GM12872 (cell line): ENCODE measurements around the gene AASDH.

Experiments
- TF ChIP-seq, protein P1 (sequence below): IDR thresholded peaks from 3 replicates; pipeline ENCODE4 v1.5.1; 2011; ENCODE audit warnings: low read depth, mild to moderate bottlenecking, low read length, moderate library complexity; ENCODE audit not compliant: insufficient read depth

Gene AASDH

DNA sequence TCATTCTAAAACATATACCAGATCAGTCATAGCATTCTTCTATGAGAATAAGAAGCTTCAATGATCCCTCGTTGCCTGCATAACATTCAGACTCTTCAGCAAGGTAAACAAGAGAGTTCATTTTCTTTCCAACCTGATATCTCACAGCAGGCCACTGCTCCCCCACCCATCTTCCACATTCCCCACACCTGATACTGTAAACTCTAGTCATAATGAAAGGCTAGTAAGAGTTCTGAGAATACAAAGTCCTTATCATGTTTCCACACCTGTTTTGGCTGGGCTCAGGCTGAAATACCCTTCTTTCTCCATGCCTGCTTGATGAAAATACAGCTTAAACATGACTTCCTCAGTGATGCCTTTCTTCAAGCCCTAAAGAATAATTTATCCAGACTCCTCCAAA lies 2.3 kb upstream of the AASDH start:
- TF ChIP-seq, protein P1, sequence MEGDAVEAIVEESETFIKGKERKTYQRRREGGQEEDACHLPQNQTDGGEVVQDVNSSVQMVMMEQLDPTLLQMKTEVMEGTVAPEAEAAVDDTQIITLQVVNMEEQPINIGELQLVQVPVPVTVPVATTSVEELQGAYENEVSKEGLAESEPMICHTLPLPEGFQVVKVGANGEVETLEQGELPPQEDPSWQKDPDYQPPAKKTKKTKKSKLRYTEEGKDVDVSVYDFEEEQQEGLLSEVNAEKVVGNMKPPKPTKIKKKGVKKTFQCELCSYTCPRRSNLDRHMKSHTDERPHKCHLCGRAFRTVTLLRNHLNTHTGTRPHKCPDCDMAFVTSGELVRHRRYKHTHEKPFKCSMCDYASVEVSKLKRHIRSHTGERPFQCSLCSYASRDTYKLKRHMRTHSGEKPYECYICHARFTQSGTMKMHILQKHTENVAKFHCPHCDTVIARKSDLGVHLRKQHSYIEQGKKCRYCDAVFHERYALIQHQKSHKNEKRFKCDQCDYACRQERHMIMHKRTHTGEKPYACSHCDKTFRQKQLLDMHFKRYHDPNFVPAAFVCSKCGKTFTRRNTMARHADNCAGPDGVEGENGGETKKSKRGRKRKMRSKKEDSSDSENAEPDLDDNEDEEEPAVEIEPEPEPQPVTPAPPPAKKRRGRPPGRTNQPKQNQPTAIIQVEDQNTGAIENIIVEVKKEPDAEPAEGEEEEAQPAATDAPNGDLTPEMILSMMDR, result no peak

DNA sequence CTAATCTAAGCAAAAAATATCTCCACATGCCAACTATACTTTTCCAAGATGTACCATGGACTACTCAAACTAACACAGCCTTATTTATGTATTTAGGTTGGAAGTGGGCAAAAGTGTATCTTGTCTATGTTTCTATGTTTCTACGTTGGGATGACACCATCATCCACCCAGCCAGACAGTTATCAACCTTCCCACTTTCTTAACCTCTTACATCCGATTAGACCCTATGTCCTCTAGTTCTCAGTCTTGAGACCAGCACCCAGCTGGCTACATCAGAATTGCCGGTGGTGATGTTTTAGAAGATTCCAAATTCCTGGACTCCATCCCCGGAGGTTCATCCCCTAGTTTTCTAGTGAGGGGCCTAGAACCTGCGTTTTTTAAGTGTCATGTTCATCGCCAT lies 1.0 kb upstream of the AASDH start:
- TF ChIP-seq, protein P1, result no peak

DNA sequence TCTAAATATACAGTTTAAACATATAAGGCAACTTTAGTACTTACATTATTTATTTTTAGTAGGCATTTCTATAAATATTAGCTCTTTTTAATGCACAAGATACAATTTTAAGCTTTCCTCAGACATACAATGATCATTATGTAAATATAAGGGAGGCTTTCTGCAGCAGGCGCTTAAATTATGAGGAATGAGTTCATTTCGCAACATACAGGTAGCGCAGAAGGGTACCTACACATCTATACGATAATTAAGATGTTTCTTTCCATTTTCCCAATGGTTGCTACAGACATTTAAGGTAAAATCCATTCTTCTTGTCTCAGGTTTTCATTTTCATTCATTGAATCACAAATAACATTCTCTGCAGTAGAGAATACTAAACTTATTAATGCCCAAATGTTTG lies 1.2 kb downstream of the AASDH start:
- TF ChIP-seq, protein P1, result no peak

DNA sequence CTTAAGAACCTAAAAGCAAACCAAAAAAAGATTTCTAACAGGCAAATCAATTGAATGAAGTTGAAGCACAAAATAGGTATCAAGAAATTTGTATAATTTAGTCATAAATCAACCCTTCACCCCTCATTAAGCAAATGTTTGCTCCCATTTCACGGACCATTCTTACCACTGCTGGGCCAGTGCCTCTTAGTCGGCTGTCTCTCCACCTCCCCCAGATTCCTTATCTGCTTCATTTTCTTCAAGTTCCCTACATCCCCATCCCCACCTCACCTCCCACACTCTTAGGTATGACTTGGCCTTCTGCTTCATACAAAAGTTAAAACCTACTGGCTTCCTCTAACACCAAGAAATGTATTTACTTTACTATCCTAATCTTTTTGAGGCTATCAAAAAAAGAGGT lies 11.8 kb downstream of the AASDH start:
- TF ChIP-seq, protein P1, result no peak

DNA sequence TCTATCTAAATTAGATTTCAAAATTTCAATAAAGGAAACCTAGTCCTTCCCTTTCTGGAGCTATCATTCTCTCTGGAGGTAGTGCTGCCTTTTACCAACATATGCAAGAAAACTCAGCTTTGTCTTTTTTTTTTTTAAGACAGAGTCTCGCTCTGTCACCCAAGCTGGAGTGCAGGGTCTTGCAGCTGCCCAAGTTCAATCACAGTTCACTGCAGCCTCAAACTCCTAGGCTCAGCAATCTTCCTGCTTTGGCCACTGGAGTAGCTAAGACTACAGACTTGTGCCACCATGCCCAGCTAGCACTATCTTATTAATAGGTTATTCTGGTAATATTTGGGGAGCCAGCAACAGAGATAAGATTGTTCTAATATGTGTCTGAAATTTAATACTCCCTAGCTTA lies 12.3 kb downstream of the AASDH start:
- TF ChIP-seq, protein P1, result no peak

DNA sequence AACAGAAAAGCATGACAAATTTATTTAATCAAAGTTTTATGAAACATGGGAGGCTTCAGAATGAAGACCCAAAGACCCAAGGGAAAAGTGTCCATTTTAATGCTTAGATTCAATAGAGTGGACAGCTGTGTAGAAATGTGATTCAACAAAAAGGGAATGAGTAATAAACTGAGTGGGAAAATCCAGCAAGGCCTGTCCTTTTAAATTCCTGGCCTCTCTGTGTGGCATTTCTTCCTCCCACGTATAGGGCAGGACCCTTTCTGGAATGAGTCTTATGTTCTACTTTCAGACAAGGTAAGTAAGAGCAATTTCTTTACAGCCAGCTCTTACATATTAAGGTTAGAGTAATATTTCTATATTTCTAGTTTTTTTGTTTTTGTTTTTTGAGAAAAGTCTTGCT lies 14.5 kb downstream of the AASDH start:
- TF ChIP-seq, protein P1, result no peak

DNA sequence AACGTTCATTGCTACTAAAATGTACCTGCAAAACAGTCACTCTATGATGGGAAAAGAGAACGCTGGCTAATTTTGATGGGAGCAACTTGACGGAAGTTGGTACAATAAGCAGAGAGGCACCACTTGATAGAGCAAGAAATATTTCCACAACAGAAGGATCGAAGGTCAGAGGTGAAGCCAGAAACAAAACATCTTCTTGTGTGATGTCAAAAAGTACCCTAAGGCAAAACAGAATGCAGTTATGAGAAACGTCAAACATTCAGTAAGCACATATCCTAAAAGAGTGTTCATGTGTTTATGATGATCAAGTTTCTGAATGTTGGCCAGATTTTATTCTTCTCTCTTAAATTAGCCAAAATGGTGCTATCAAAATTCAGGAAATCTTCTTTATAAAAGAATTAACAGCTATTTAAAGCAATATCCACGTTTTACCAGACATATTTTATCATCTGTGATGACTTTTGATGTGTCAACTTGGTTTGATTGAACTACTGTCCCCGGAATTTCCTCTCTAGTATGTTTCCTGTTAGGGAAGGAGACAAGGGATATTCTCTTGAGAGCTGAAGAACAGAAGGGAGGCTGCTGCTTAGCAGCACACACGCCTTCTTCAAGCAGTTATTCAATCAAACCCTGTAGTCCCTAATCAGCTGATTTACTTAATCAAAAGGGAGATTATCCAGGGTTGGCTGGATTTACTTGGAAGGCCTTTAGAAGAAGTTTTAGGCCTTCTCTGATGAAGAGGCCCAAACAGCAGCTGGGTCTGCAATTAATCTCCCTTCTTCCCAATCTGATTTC lies 15.7 kb downstream of the AASDH start:
- TF ChIP-seq, protein P1, result no peak
